ENCODE data around the gene TRUB1.

DNA sequence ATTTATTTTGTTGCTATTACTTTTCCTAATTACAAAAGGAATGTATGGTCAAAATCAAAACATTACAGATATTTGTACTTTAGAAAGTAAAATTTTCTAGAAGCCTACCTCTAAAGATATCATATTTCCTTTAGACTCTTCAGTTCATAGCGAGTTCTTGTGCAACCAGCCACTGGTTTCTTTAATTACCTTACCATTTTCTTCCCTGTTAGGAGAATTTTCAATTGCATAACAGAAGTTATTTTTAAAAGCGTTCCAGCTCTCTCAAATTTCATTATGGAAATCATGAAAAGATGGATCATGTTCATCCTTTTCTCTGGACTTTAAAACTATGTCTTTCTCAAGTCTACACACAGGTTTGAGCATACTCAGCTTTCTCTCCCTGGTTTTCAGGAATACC lies 5.0 kb upstream of the TRUB1 start:
- TF ChIP-seq POLR2AphosphoS5 (IDR thresholded peaks at IDR 0.05) (no peak), POLR2A (IDR thresholded peaks at IDR 0.05; ENCODE audit: low read depth) (no peak), EP300 (IDR thresholded peaks at IDR 0.05) (no peak)
- TF ChIP-seq, protein P1, sequence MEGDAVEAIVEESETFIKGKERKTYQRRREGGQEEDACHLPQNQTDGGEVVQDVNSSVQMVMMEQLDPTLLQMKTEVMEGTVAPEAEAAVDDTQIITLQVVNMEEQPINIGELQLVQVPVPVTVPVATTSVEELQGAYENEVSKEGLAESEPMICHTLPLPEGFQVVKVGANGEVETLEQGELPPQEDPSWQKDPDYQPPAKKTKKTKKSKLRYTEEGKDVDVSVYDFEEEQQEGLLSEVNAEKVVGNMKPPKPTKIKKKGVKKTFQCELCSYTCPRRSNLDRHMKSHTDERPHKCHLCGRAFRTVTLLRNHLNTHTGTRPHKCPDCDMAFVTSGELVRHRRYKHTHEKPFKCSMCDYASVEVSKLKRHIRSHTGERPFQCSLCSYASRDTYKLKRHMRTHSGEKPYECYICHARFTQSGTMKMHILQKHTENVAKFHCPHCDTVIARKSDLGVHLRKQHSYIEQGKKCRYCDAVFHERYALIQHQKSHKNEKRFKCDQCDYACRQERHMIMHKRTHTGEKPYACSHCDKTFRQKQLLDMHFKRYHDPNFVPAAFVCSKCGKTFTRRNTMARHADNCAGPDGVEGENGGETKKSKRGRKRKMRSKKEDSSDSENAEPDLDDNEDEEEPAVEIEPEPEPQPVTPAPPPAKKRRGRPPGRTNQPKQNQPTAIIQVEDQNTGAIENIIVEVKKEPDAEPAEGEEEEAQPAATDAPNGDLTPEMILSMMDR (IDR thresholded peaks at IDR 0.05): no peak

All from esophagus muscularis mucosa (tissue), 4 donors.